CD14-positive monocyte (primary cell): Measurements from ENCODE around the gene TRIM65. TPM values are rescaled to one million over a fixed set of nuclear protein-coding genes. Genes with fewer than 3 reads are reported as not detected.

Source experiments
- DNase-seq, 3 donors: peaks; one replicate each; pipeline ENCODE4 v3.0.0-alpha.2; 2011 to 2022
- H2AFZ ChIP-seq: 2 replicates; pipeline ENCODE4 v1.6.0; 2012; ENCODE audit warnings: mild to moderate bottlenecking, low read depth, low read length, inconsistent platforms; ENCODE audit not compliant: insufficient read depth, poor library complexity, severe bottlenecking
- H3K27ac ChIP-seq, 2 donors: 1 replicate in 1 of 2; 2 replicates in 1 of 2; pipeline ENCODE4 v1.5.1; 2012 to 2013; ENCODE audit warnings: low read length in 2 of 2, control low read depth in 1 of 2, inconsistent platforms in 1 of 2, low read depth in 1 of 2, mild to moderate bottlenecking in 1 of 2
- H3K27me3 ChIP-seq, 2 donors: one replicate each; pipeline versions ENCODE4 v1.6.0 to v1.6.1; 2011 to 2013; ENCODE audit warnings: low read length in 2 of 2; ENCODE audit not compliant: control insufficient read depth in 2 of 2, insufficient read depth in 2 of 2
- H3K36me3 ChIP-seq, 2 donors: replicated peaks in 1 of 2; 1 replicate in 1 of 2; 2 replicates in 1 of 2; pipeline versions ENCODE4 v1.5.1 to v1.6.1; 2012 to 2013; ENCODE audit warnings: low read length in 2 of 2, control low read depth in 1 of 2, inconsistent platforms in 1 of 2, mild to moderate bottlenecking in 1 of 2; ENCODE audit not compliant: insufficient read depth in 2 of 2, control insufficient read depth in 1 of 2
- H3K4me1 ChIP-seq, 2 donors: 1 replicate in 1 of 2; 2 replicates in 1 of 2; pipeline versions ENCODE4 v1.5.1 to v1.6.1; 2012 to 2013; ENCODE audit warnings: low read length in 2 of 2, control low read depth in 1 of 2, inconsistent platforms in 1 of 2, mild to moderate bottlenecking in 1 of 2, moderate library complexity in 1 of 2; ENCODE audit not compliant: insufficient read depth in 2 of 2, control insufficient read depth in 1 of 2
- H3K4me2 ChIP-seq: replicated peaks from 2 replicates; pipeline ENCODE3; 2012; ENCODE audit warnings: low read length, moderate library complexity, mild to moderate bottlenecking; ENCODE audit not compliant: poor library complexity, severe bottlenecking; ENCODE audit errors: extremely low read depth
- H3K4me3 ChIP-seq, 3 experiments: fragments of 200-600 bp in 1 of 3; sonication (generic) in 1 of 3; replicated peaks in 1 of 3; 1 replicate in 2 of 3; 2 replicates in 1 of 3; pipeline ENCODE4 v1.5.1; 2011 to 2013; ENCODE audit warnings: low read length in 3 of 3, mild to moderate bottlenecking in 3 of 3, control low read depth in 2 of 3, low read depth in 2 of 3, inconsistent platforms in 1 of 3, moderate library complexity in 1 of 3
- H3K79me2 ChIP-seq: 2 replicates; pipeline ENCODE4 v1.6.0; 2012; ENCODE audit warnings: mild to moderate bottlenecking, control low read depth, inconsistent platforms, low read length, moderate library complexity; ENCODE audit not compliant: insufficient read depth
- H3K9ac ChIP-seq: 2 replicates; pipeline ENCODE4 v1.6.0; 2017; ENCODE audit warnings: low read length, mild to moderate bottlenecking; ENCODE audit not compliant: insufficient read depth, poor library complexity, severe bottlenecking
- H3K9me3 ChIP-seq, 2 donors: replicated peaks in 1 of 2; 1 replicate in 1 of 2; 2 replicates in 1 of 2; pipeline versions ENCODE4 v1.5.1 to v1.6.1; 2012 to 2013; ENCODE audit warnings: low read length in 2 of 2, control low read depth in 1 of 2; ENCODE audit not compliant: control insufficient read depth in 1 of 2, insufficient read depth in 1 of 2
- H4K20me1 ChIP-seq: 2 replicates; pipeline ENCODE4 v1.6.0; 2012; ENCODE audit warnings: mild to moderate bottlenecking, low read length, control low read depth, moderate library complexity; ENCODE audit not compliant: insufficient read depth
- H3K27ac Mint-ChIP-seq, 7 donors: one replicate each; pipeline ENCODE4 v1.8.0; 2020; ENCODE audit warnings: mild to moderate bottlenecking in 7 of 7, mixed read lengths in 7 of 7, moderate library complexity in 6 of 7, inconsistent platforms in 2 of 7
- H3K27me3 Mint-ChIP-seq, 3 donors: one replicate each; pipeline ENCODE4 v1.8.0; 2021 to 2022; ENCODE audit warnings: low read depth in 3 of 3, mild to moderate bottlenecking in 3 of 3, mixed read lengths in 3 of 3, moderate library complexity in 3 of 3, inconsistent platforms in 1 of 3
- H3K36me3 Mint-ChIP-seq, 2 donors: one replicate each; pipeline ENCODE4 v1.8.0; 2020; ENCODE audit warnings: mixed read lengths in 2 of 2, inconsistent platforms in 1 of 2, mild to moderate bottlenecking in 1 of 2
- H3K4me1 Mint-ChIP-seq: one replicate; pipeline ENCODE4 v1.8.0; 2020; ENCODE audit warnings: mild to moderate bottlenecking, mixed read lengths
- H3K4me3 Mint-ChIP-seq, 2 donors: one replicate each; pipeline ENCODE4 v1.8.0; 2020; ENCODE audit warnings: mild to moderate bottlenecking in 2 of 2, mixed read lengths in 2 of 2, moderate library complexity in 1 of 2
- H3K9me3 Mint-ChIP-seq, 7 donors: one replicate each; pipeline ENCODE4 v1.8.0; 2020 to 2022; ENCODE audit warnings: mixed read lengths in 7 of 7, mild to moderate bottlenecking in 6 of 7, moderate library complexity in 6 of 7, inconsistent platforms in 2 of 7
- WGBS: methylation state at CpG from one replicate; pipeline ENCODE4 v1.1.5; 2013; ENCODE audit warnings: missing lambda C conversion rate; ENCODE audit not compliant: insufficient coverage; 5-methylcytosine and 5-hydroxymethylcytosine counted together
- intact Hi-C, 2 donors: fragments of 100-400 bp; cut with micrococcal nuclease; formaldehyde crosslinking; loops; one replicate each; pipeline versions ENCODE4 v1.15.0 to v1.15.1; 2023
- polyA plus RNA-seq, 3 donors: library from polyadenylated mRNA; depleted of rRNA in 1 of 3; unstranded in 2 of 3; stranded (reverse) in 1 of 3; fragments of 300-500 nt in 2 of 3; fragments of >200 nt in 1 of 3; fragmentation: Illumina TruSeq in 2 of 3; gene quantifications; 1 replicate in 2 of 3; 2 replicates in 1 of 3; pipeline ENCODE4 v1.2.3, GENCODE V29; 2012 to 2021
- TF ChIP-seq, protein P1 (sequence below): fragments of 200-600 bp; IDR thresholded peaks from one replicate; pipeline ENCODE4 v1.8.0; 2022; ENCODE audit warnings: antibody characterized with exemption, mild to moderate bottlenecking

TRIM65 gene
- polyA plus RNA-seq, 3 donors = 5.6 to 10.4 (median 5.9) TPM

GRCh38 chr17:75910699-75911098 is 13.9 kb upstream of the TRIM65 start:
- WGBS = 90% methylated on average over 5 of the region's 6 CpGs
- no peak overlapping the region for H2AFZ ChIP-seq
- TF ChIP-seq, protein P1, sequence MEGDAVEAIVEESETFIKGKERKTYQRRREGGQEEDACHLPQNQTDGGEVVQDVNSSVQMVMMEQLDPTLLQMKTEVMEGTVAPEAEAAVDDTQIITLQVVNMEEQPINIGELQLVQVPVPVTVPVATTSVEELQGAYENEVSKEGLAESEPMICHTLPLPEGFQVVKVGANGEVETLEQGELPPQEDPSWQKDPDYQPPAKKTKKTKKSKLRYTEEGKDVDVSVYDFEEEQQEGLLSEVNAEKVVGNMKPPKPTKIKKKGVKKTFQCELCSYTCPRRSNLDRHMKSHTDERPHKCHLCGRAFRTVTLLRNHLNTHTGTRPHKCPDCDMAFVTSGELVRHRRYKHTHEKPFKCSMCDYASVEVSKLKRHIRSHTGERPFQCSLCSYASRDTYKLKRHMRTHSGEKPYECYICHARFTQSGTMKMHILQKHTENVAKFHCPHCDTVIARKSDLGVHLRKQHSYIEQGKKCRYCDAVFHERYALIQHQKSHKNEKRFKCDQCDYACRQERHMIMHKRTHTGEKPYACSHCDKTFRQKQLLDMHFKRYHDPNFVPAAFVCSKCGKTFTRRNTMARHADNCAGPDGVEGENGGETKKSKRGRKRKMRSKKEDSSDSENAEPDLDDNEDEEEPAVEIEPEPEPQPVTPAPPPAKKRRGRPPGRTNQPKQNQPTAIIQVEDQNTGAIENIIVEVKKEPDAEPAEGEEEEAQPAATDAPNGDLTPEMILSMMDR = no peak
- intact Hi-C loops = no loop called here
- Mint-ChIP-seq H3K9me3 (peaks cover 0 to 2% (median 0%) of the 10 kb centered on the region in 7 donors), H3K27me3 (peaks cover 0 to 3% (median 2%) of the 10 kb centered on the region in 3 donors), H3K36me3 (no peaks in the 10 kb centered on the region), H3K4me3 (no peak overlapping the region), H3K4me1 (peaks cover 7% of the 10 kb centered on the region), H3K27ac (no peak overlapping the region)
- no peaks in the 10 kb centered on the region for H3K36me3 ChIP-seq
- DNase-seq = no peak
- peaks cover 3 to 6% of the 10 kb centered on the region in 2 donors for H3K4me1 ChIP-seq
- no peak overlapping the region for H3K27ac ChIP-seq
- H3K27me3 ChIP-seq = no peaks in the 10 kb centered on the region
- H3K4me2 ChIP-seq = no peak overlapping the region
- H3K9ac ChIP-seq = no peak overlapping the region
- no peaks in the 10 kb centered on the region for H4K20me1 ChIP-seq
- no peaks in the 10 kb centered on the region for H3K9me3 ChIP-seq
- H3K79me2 ChIP-seq = no peaks in the 10 kb centered on the region
- H3K4me3 ChIP-seq = no peak overlapping the region

GRCh38 chr17:75909812-75910274 is 13.1 kb upstream of the TRIM65 start:
- H3K4me3 Mint-ChIP-seq = no peak overlapping the region
- Histone ChIP-seq H3K4me2 (no peak overlapping the region), H3K36me3 (no peaks in the 10 kb centered on the region), H3K9me3 (no peaks in the 10 kb centered on the region), H4K20me1 (no peaks in the 10 kb centered on the region), H3K27me3 (no peaks in the 10 kb centered on the region), H2AFZ (no peak overlapping the region), H3K4me1 (peaks cover 11 to 14% of the 10 kb centered on the region in 2 donors), H3K27ac (no peak overlapping the region), H3K4me3 (no peak overlapping the region), H3K9ac (no peak overlapping the region), H3K79me2 (no peaks in the 10 kb centered on the region)
- whole genome bisulfite sequencing = no CpG with 5 or more reads among the region's 11 CpGs
- TF ChIP-seq, protein P1 = no peak
- H3K36me3 Mint-ChIP-seq = no peaks in the 10 kb centered on the region
- peak overlapping the region in 1 of 7 donors; percentile 62 for H3K27ac Mint-ChIP-seq
- intact Hi-C loops = no loop called here
- peaks cover 13% of the 10 kb centered on the region for H3K4me1 Mint-ChIP-seq
- no peak for DNase-seq
- peaks cover 0 to 2% (median 0%) of the 10 kb centered on the region in 7 donors for H3K9me3 Mint-ChIP-seq
- peaks cover 0 to 3% (median 2%) of the 10 kb centered on the region in 3 donors for H3K27me3 Mint-ChIP-seq
